Neutrophil (primary cell): ENCODE measurements around the gene LRRTM1.

Source experiments
- H3K27ac ChIP-seq: fragments of 200-600 bp; sonication (generic); 2 replicates; pipeline ENCODE4 v1.5.1; 2016; ENCODE audit warnings: mild to moderate bottlenecking, moderate library complexity
- H3K27me3 ChIP-seq: fragments of 200-600 bp; sonication (generic); 2 replicates; pipeline ENCODE4 v1.6.0; 2016; ENCODE audit warnings: mild to moderate bottlenecking
- H3K36me3 ChIP-seq: fragments of 200-600 bp; sonication (generic); 2 replicates; pipeline ENCODE4 v1.5.1; 2017
- H3K4me1 ChIP-seq, 2 experiments: fragments of 200-600 bp in 1 of 2; sonication (generic) in 1 of 2; 1 replicate in 1 of 2; 2 replicates in 1 of 2; pipeline versions ENCODE4 v1.5.1 to v1.6.1; 2013 to 2016; ENCODE audit warnings: low read depth in 1 of 2, low read length in 1 of 2, mild to moderate bottlenecking in 1 of 2, moderate library complexity in 1 of 2; ENCODE audit not compliant: control insufficient read depth in 1 of 2, insufficient read depth in 1 of 2
- H3K4me3 ChIP-seq, 2 experiments: fragments of 200-600 bp in 1 of 2; sonication (generic) in 1 of 2; 1 replicate in 1 of 2; 2 replicates in 1 of 2; pipeline ENCODE4 v1.5.1; 2013 to 2016; ENCODE audit warnings: low read depth in 1 of 2, low read length in 1 of 2, mild to moderate bottlenecking in 1 of 2, moderate library complexity in 1 of 2
- H3K9me3 ChIP-seq: fragments of 200-600 bp; sonication (generic); 2 replicates; pipeline ENCODE4 v1.5.1; 2016
- CTCF ChIP-seq: fragments of 200-600 bp; sonication (generic); IDR thresholded peaks from 2 replicates; pipeline ENCODE4 v1.5.1; 2016; ENCODE audit warnings: antibody characterized with exemption

Gene LRRTM1

GRCh38 chr2:80302001-80302313 lies 2.6 kb downstream of the LRRTM1 start:
- Histone ChIP-seq H3K27me3 (peaks cover 87% of the 10 kb centered on the region), H3K36me3 (no peaks in the 10 kb centered on the region), H3K27ac (no peak overlapping the region), H3K9me3 (no peaks in the 10 kb centered on the region), H3K4me1 (no peaks in the 10 kb centered on the region), H3K4me3 (no peak overlapping the region)
- TF ChIP-seq CTCF: no peak

DNA sequence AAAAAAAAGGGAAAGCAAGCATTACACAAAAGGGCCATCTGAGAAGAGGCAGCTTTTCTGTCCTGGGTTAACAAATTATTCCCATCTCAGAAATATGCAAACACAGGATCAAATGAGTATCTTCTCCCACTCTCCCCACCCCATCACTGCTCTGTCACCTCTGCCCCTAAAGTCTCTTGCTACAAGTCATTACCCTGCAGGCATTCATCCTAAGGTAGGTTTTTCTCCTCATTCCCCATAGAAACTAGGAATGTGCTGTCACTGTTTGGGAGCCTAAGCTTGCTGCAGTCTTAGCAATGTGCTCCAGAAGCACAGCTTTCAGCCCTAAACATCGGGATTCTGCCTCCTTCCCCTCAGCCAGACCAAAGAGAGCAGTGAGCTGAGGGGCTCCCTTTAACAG lies 3.6 kb downstream of the LRRTM1 start:
- H3K27me3 ChIP-seq: peaks cover 77% of the 10 kb centered on the region
- H3K9me3 ChIP-seq: no peaks in the 10 kb centered on the region
- H3K4me1 ChIP-seq: no peaks in the 10 kb centered on the region
- no peaks in the 10 kb centered on the region for H3K36me3 ChIP-seq
- H3K27ac ChIP-seq: no peak overlapping the region
- TF ChIP-seq CTCF: no peak
- no peak overlapping the region for H3K4me3 ChIP-seq

- TF ChIP-seq CTCF: no peak
- Histone ChIP-seq H3K27me3 (peaks cover 71% of the 10 kb centered on the region), H3K4me3 (no peak overlapping the region), H3K27ac (no peak overlapping the region), H3K9me3 (no peaks in the 10 kb centered on the region), H3K36me3 (no peaks in the 10 kb centered on the region), H3K4me1 (no peaks in the 10 kb centered on the region)
Observed at GRCh38 chr2:80300346-80300745, 4.2 kb downstream of the LRRTM1 start.

DNA sequence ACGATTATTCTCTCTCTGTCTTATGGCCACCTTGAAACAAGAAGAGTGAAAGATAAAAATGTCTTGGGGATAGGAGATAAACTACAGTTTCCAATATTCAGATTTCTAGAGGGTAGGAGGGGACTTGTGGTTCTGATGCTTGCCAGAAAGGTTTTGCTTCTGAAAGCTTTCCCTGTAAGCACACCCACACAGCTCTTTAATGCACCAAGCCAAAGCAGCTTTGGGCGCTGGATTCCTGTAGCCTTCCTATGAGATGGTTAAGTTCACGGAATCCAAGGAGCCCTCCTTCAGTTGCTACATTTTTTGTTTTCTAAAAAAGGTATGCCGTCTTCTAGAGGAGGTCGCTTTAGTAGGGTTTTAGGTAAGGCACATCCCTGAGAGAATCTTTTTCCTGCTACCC lies 4.9 kb downstream of the LRRTM1 start:
- Histone ChIP-seq H3K27ac (no peak overlapping the region), H3K4me3 (no peak overlapping the region), H3K36me3 (no peaks in the 10 kb centered on the region), H3K27me3 (peaks cover 64% of the 10 kb centered on the region), H3K4me1 (no peaks in the 10 kb centered on the region), H3K9me3 (no peaks in the 10 kb centered on the region)
- TF ChIP-seq CTCF: no peak

GRCh38 chr2:80298954-80299353 lies 5.6 kb downstream of the LRRTM1 start:
- no peaks in the 10 kb centered on the region for H3K4me1 ChIP-seq
- TF ChIP-seq CTCF: no peak
- no peak overlapping the region for H3K4me3 ChIP-seq
- H3K36me3 ChIP-seq: no peaks in the 10 kb centered on the region
- peaks cover 57% of the 10 kb centered on the region for H3K27me3 ChIP-seq
- no peaks in the 10 kb centered on the region for H3K9me3 ChIP-seq
- no peak overlapping the region for H3K27ac ChIP-seq

DNA sequence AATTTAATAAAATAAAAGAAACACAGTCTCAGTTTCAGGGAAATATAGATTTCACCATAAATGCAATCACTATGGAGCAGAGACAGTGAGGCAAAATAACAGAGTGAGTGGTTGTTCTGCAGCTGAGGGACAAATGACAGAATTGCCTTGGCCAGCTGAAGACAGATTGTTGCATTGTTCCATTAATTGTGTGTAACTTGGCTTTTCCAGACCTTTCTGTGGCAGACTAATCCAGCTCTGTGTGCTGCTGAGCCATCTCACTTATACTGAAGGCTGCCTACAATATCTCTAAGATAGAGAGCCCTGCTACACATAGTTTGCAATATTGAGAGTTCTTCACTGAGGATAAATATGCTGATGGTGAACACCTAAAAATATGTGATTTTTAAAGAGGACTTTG lies 11.5 kb downstream of the LRRTM1 start:
- Histone ChIP-seq H3K9me3 (no peaks in the 10 kb centered on the region), H3K27me3 (no peaks in the 10 kb centered on the region), H3K4me1 (no peaks in the 10 kb centered on the region), H3K27ac (no peak overlapping the region), H3K4me3 (no peak overlapping the region), H3K36me3 (no peaks in the 10 kb centered on the region)
- TF ChIP-seq CTCF: no peak
